Liver (tissue), 9 donors: ENCODE measurements around the gene PANX1. TPM values are rescaled to one million over a fixed set of nuclear protein-coding genes. Genes with fewer than 3 reads are reported as not detected.

Source experiments
- DNase-seq: peaks from one replicate; pipeline ENCODE4 v3.0.0-alpha.2; 2017; ENCODE audit warnings: low spot score
- H3K27ac ChIP-seq, 2 donors: one replicate each; pipeline ENCODE4 v1.7.0; 2013; ENCODE audit warnings: inconsistent platforms in 2 of 2, low read length in 2 of 2, control low read depth in 1 of 2, low read depth in 1 of 2, mild to moderate bottlenecking in 1 of 2
- H3K27me3 ChIP-seq, 4 donors: one replicate each; pipeline versions ENCODE4 v1.6.1 to v1.7.0; 2013; ENCODE audit warnings: low read length in 3 of 4, inconsistent platforms in 1 of 4, mild to moderate bottlenecking in 1 of 4, moderate library complexity in 1 of 4; ENCODE audit not compliant: control insufficient read depth in 4 of 4, insufficient read depth in 4 of 4
- H3K36me3 ChIP-seq, 4 donors: one replicate each; pipeline versions ENCODE4 v1.6.1 to v1.7.0; 2013; ENCODE audit warnings: low read length in 3 of 4, mild to moderate bottlenecking in 3 of 4, low read depth in 1 of 4, moderate library complexity in 1 of 4; ENCODE audit not compliant: control insufficient read depth in 4 of 4, insufficient read depth in 3 of 4
- H3K4me1 ChIP-seq, 4 donors: one replicate each; pipeline versions ENCODE4 v1.6.1 to v1.7.0; 2013; ENCODE audit warnings: low read length in 3 of 4, mild to moderate bottlenecking in 3 of 4, moderate library complexity in 1 of 4; ENCODE audit not compliant: control insufficient read depth in 4 of 4, insufficient read depth in 4 of 4
- H3K4me3 ChIP-seq, 3 donors: one replicate each; pipeline versions ENCODE4 v1.6.1 to v1.7.0; 2013; ENCODE audit warnings: low read length in 3 of 3, control low read depth in 1 of 3, low read depth in 1 of 3, mild to moderate bottlenecking in 1 of 3
- H3K9ac ChIP-seq, 2 donors: one replicate each; pipeline ENCODE4 v1.7.0; 2013; ENCODE audit warnings: low read length in 2 of 2, mild to moderate bottlenecking in 2 of 2, moderate library complexity in 2 of 2, control low read depth in 1 of 2, low read depth in 1 of 2
- H3K9me3 ChIP-seq, 4 donors: one replicate each; pipeline versions ENCODE4 v1.6.1 to v1.7.0; 2013; ENCODE audit warnings: low read length in 3 of 4; ENCODE audit not compliant: control insufficient read depth in 4 of 4
- ATF3 ChIP-seq: IDR thresholded peaks from 2 replicates; pipeline ENCODE4 v1.6.1; 2016; ENCODE audit warnings: antibody characterized with exemption
- CTCF ChIP-seq: fragments of 150-350 bp; IDR thresholded peaks from 2 replicates; pipeline ENCODE4 v1.5.1; 2017; ENCODE audit warnings: improper control_type of control experiment, low read depth, low read length; ENCODE audit not compliant: missing input control
- EGR1 ChIP-seq, 2 donors: IDR thresholded peaks; 2 replicates each; pipeline ENCODE4 v1.6.1; 2016 to 2018; ENCODE audit warnings: antibody characterized with exemption in 2 of 2, low read depth in 2 of 2
- FOXA1 ChIP-seq: IDR thresholded peaks from 2 replicates; pipeline ENCODE4 v1.6.1; 2016; ENCODE audit warnings: antibody characterized with exemption
- HNF4A ChIP-seq, 2 donors: conservative IDR thresholded peaks; 2 replicates each; pipeline ENCODE4 v1.6.1; 2016; ENCODE audit warnings: antibody characterized with exemption in 2 of 2, mild to moderate bottlenecking in 2 of 2
- HNF4G ChIP-seq: IDR thresholded peaks from 2 replicates; pipeline ENCODE4 v1.6.1; 2016; ENCODE audit warnings: antibody characterized with exemption
- JUND ChIP-seq, 2 donors: IDR thresholded peaks; 2 replicates each; pipeline ENCODE4 v1.6.1; 2016; ENCODE audit warnings: antibody characterized with exemption in 2 of 2
- MAX ChIP-seq: IDR thresholded peaks from 2 replicates; pipeline ENCODE4 v1.6.1; 2016; ENCODE audit warnings: antibody characterized with exemption
- NR2F2 ChIP-seq: IDR thresholded peaks from 2 replicates; pipeline ENCODE4 v1.6.1; 2016; ENCODE audit warnings: antibody characterized with exemption
- RAD21 ChIP-seq, 2 donors: IDR thresholded peaks; 2 replicates each; pipeline ENCODE4 v1.6.1; 2016; ENCODE audit warnings: antibody characterized with exemption in 2 of 2, mild to moderate bottlenecking in 2 of 2
- REST ChIP-seq: IDR thresholded peaks from 2 replicates; pipeline ENCODE4 v1.6.1; 2016; ENCODE audit warnings: antibody characterized with exemption, mild to moderate bottlenecking
- RXRA ChIP-seq, 2 donors: IDR thresholded peaks; 2 replicates each; pipeline ENCODE4 v1.6.1; 2017 to 2018; ENCODE audit warnings: antibody characterized with exemption in 2 of 2, mild to moderate bottlenecking in 1 of 2
- SP1 ChIP-seq: IDR thresholded peaks from 2 replicates; pipeline ENCODE4 v1.6.1; 2018; ENCODE audit warnings: antibody characterized with exemption, mild to moderate bottlenecking
- TAF1 ChIP-seq: conservative IDR thresholded peaks from 2 replicates; pipeline ENCODE4 v1.6.1; 2016; ENCODE audit warnings: antibody characterized with exemption, mild to moderate bottlenecking
- YY1 ChIP-seq: IDR thresholded peaks from 2 replicates; pipeline ENCODE4 v1.6.1; 2016; ENCODE audit warnings: antibody characterized with exemption, mild to moderate bottlenecking
- WGBS: extraction: QIAGEN DNeasy Blood & Tissue Kit; methylation state at CpG from one replicate; pipeline ENCODE4 v1.1.7; 2013; 5-methylcytosine and 5-hydroxymethylcytosine counted together
- polyA plus RNA-seq, 2 donors: library from polyadenylated mRNA; stranded (reverse) in 1 of 2; unstranded in 1 of 2; fragments of 200-250 nt in 1 of 2; fragments of >200 nt in 1 of 2; fragmentation: Nextera tagmentation in 1 of 2; extraction: Ambion mirVana in 1 of 2; gene quantifications; one replicate each; pipeline versions ENCODE4 v1.2.1 to v1.2.3, GENCODE V29; 2013 to 2015
- total RNA-seq, 2 donors: library from RNA; depleted of rRNA; stranded (reverse); fragments of >200 nt; gene quantifications; one replicate each; pipeline ENCODE4 v1.2.3, GENCODE V29; 2014
- donor health status: healthy.
- donor health status: healthy.
- donor health status: healthy.
- donor health status: healthy.
- donor health status: healthy.

PANX1 gene
- total and polyA plus RNA-seq, 4 donors = 6.4 to 14.1 (median 8.4) TPM

GRCh38 chr11:94089341-94089740 is 39.3 kb upstream of the PANX1 start:
- no peak for DNase-seq
- TF ChIP-seq YY1 = no peak
- TF ChIP-seq SP1 = no peak
- TF ChIP-seq EGR1 (IDR thresholded peaks at IDR 0.05; ENCODE audit: low read depth in 2 of 2) = no peak
- TF ChIP-seq CTCF = no peak
- TF ChIP-seq RXRA (IDR thresholded peaks at IDR 0.05) = no peak
- TF ChIP-seq NR2F2 = no peak
- TF ChIP-seq ATF3 = no peak
- TF ChIP-seq HNF4A (conservative IDR thresholded peaks at IDR 0.05) = no peak
- TF ChIP-seq RAD21 (IDR thresholded peaks at IDR 0.05) = no peak
- TF ChIP-seq TAF1 = no peak
- no peak overlapping the region for H3K4me3 ChIP-seq

GRCh38 chr11:94090401-94090800 is 38.2 kb upstream of the PANX1 start:
- Histone ChIP-seq H3K27ac (no peak overlapping the region), H3K4me3 (no peak overlapping the region), H3K4me1 (no peaks in the 10 kb centered on the region), H3K9me3 (no peaks in the 10 kb centered on the region), H3K27me3 (no peaks in the 10 kb centered on the region), H3K9ac (no peak overlapping the region), H3K36me3 (no peaks in the 10 kb centered on the region)
- DNase-seq = no peak
- TF ChIP-seq CTCF = no peak
- no peak for TF ChIP-seq HNF4A (conservative IDR thresholded peaks at IDR 0.05)
- no peak for TF ChIP-seq HNF4G
- TF ChIP-seq RXRA (IDR thresholded peaks at IDR 0.05) = no peak
- TF ChIP-seq TAF1 = no peak
- TF ChIP-seq SP1 = no peak
- 76% methylated on average over 1 of the region's 1 CpG for WGBS

More at GRCh38 chr11:94089341-94089740, 39.3 kb upstream of the PANX1 start:
- Histone ChIP-seq H3K36me3 (no peaks in the 10 kb centered on the region), H3K27me3 (no peaks in the 10 kb centered on the region), H3K9ac (no peak overlapping the region), H3K9me3 (no peaks in the 10 kb centered on the region), H3K4me1 (no peaks in the 10 kb centered on the region), H3K27ac (no peak overlapping the region)
- 96% methylated on average over 6 of the region's 6 CpGs for WGBS

GRCh38 chr11:94091091-94091490 is 37.5 kb upstream of the PANX1 start:
- H3K36me3 ChIP-seq = no peaks in the 10 kb centered on the region
- H3K4me1 ChIP-seq = no peaks in the 10 kb centered on the region
- H3K9ac ChIP-seq = no peak overlapping the region
- H3K27me3 ChIP-seq = no peaks in the 10 kb centered on the region
- no peaks in the 10 kb centered on the region for H3K9me3 ChIP-seq
- WGBS = 84% methylated on average over 1 of the region's 1 CpG
- H3K27ac ChIP-seq = no peak overlapping the region
- DNase-seq = no peak
- H3K4me3 ChIP-seq = no peak overlapping the region
- no peak for TF ChIP-seq FOXA1
- TF ChIP-seq REST = no peak
- no peak for TF ChIP-seq CTCF
- no peak for TF ChIP-seq TAF1
- no peak for TF ChIP-seq MAX
- TF ChIP-seq SP1 = no peak
- no peak for TF ChIP-seq YY1
- TF ChIP-seq JUND (IDR thresholded peaks at IDR 0.05) = no peak
